ENCODE data around the gene FGR.

DNA sequence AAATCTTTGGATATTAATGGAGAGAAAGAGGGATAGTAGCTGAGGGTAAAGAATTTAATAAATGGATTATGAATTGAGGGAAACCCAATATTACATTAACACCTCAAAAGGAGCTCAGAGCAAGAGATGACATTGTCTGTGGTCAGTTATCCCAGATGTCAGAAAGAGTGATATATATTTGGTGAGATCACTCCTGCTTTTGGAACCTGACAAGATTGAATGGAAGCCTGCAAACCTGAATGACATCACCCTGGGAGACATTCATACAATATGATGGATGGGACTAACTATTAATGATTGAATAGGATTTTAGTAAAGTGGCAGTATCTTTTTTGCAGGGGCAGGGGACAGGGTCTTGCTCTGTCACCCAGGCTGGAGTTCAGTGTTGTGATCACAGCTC lies 43.8 kb upstream of the FGR start:
- TF ChIP-seq, protein P1, sequence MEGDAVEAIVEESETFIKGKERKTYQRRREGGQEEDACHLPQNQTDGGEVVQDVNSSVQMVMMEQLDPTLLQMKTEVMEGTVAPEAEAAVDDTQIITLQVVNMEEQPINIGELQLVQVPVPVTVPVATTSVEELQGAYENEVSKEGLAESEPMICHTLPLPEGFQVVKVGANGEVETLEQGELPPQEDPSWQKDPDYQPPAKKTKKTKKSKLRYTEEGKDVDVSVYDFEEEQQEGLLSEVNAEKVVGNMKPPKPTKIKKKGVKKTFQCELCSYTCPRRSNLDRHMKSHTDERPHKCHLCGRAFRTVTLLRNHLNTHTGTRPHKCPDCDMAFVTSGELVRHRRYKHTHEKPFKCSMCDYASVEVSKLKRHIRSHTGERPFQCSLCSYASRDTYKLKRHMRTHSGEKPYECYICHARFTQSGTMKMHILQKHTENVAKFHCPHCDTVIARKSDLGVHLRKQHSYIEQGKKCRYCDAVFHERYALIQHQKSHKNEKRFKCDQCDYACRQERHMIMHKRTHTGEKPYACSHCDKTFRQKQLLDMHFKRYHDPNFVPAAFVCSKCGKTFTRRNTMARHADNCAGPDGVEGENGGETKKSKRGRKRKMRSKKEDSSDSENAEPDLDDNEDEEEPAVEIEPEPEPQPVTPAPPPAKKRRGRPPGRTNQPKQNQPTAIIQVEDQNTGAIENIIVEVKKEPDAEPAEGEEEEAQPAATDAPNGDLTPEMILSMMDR (IDR thresholded peaks at IDR 0.05), result no peak
- no peak for TF ChIP-seq POLR2A (IDR thresholded peaks at IDR 0.05)

Data from heart left ventricle (tissue), 13 donors.